ENCODE results near the gene DICER1.
"Not testable (repeated sequence)": the region's sequence is repeated elsewhere in the genome, so short reads cannot be mapped to it uniquely, and the experiment has no call there.

The DICER1 gene

GRCh38 chr14:95150910-95151309, 6.4 kb downstream of the DICER1 start:
- DNase-seq (ENCODE audit: low read depth), result no peak

- DNase-seq (ENCODE audit: low read depth), result no peak
These were observed 7.9 kb downstream of the DICER1 start for GRCh38 chr14:95149441-95149840.

GRCh38 chr14:95147597-95147996, 9.7 kb downstream of the DICER1 start:
- DNase-seq (ENCODE audit: low read depth), result no peak

- DNase-seq (ENCODE audit: low read depth), result no peak
These were observed 11.1 kb downstream of the DICER1 start for GRCh38 chr14:95146079-95146771.

GRCh38 chr14:95144849-95145248, 12.5 kb downstream of the DICER1 start:
- no peak for DNase-seq (ENCODE audit: low read depth)

GRCh38 chr14:95143808-95144620, 13.3 kb downstream of the DICER1 start:
- DNase-seq (ENCODE audit: low read depth), result no peak

- no peak for DNase-seq (ENCODE audit: low read depth)
These were observed 15.1 kb downstream of the DICER1 start for GRCh38 chr14:95142208-95142607.

GRCh38 chr14:95141684-95142083, 15.6 kb downstream of the DICER1 start:
- DNase-seq (ENCODE audit: low read depth), result no peak

GRCh38 chr14:95140060-95140858, 17.1 kb downstream of the DICER1 start:
- DNase-seq (ENCODE audit: low read depth), result no peak

GRCh38 chr14:95138876-95139275, 18.5 kb downstream of the DICER1 start:
- DNase-seq (ENCODE audit: low read depth), result no peak

GRCh38 chr14:95138455-95138854, 18.9 kb downstream of the DICER1 start:
- not testable (repeated sequence) for DNase-seq (ENCODE audit: low read depth)

GRCh38 chr14:95137804-95138167, 19.5 kb downstream of the DICER1 start:
- DNase-seq (ENCODE audit: low read depth), result no peak

- DNase-seq (ENCODE audit: low read depth), result no peak
These were observed 20.0 kb downstream of the DICER1 start for GRCh38 chr14:95137164-95137803.

- DNase-seq (ENCODE audit: low read depth), result no peak
These were observed 20.7 kb downstream of the DICER1 start for GRCh38 chr14:95136631-95137030.

GRCh38 chr14:95134304-95134933, 22.9 kb downstream of the DICER1 start:
- DNase-seq (ENCODE audit: low read depth), result no peak

- no peak for DNase-seq (ENCODE audit: low read depth)
These were observed 24.0 kb downstream of the DICER1 start for GRCh38 chr14:95133282-95133681.

- no peak for DNase-seq (ENCODE audit: low read depth)
These were observed 24.6 kb downstream of the DICER1 start for GRCh38 chr14:95132760-95133159.

GRCh38 chr14:95130549-95130948, 26.8 kb downstream of the DICER1 start:
- DNase-seq (ENCODE audit: low read depth), result no peak

- DNase-seq (ENCODE audit: low read depth), result no peak
These were observed 29.2 kb downstream of the DICER1 start for GRCh38 chr14:95128140-95128539.

- DNase-seq (ENCODE audit: low read depth), result no peak
These were observed 29.8 kb downstream of the DICER1 start for GRCh38 chr14:95127531-95127911.

GRCh38 chr14:95126906-95127530, 30.3 kb downstream of the DICER1 start:
- no peak for DNase-seq (ENCODE audit: low read depth)

Data from HS-27A (cell line).